ENCODE data around the gene GJD3. TPM values are rescaled to one million over a fixed set of nuclear protein-coding genes. Genes with fewer than 3 reads are reported as not detected.

The GJD3 gene
- total and polyA plus RNA-seq, 9 of the 15 experiments (the other 6 are each of a cell fraction or from before 2014, with no cell fraction given) = 0.17 to 0.38 TPM; not detected in 7

DNA sequence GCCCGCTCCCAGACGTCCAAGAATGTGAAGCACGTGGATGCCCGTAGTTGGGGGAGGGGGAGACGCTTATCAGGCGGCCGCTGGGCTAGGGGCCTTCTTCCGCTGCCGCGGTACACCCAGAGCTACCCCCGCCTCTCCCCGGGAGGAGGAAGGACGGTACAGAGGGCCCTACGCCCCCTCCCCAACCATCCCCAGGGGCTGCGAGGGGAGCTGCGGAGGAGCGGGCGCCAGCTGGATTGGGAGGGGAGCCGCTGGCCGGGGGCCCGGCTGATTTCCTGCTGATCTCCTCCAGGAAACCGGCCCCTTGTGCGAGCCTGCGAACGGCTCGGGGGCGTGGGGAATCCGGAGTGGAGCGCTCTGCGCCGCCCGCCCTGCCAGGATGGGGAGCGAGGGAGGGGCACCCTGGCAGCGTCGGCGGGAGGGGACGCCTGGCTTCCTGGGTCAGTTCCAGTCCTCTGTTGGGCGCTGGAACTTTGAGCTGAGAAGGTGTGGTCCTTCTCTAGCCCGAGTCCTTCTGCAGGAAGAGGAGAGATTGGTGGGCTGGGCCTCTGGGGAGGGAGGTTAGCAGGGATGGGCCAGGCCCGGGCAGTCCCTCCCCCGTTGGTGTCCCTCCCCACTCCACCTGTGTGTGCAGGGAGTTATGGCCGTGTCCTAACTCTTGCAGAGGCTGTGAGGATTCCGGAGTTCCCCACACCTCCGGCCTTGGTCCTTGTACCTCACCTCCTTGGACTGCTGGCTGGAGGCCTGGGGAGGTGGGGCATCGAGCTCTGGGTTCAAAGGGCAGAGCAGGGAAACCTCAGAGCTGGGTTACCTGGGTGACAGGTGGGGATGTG, 19.2 kb downstream of the GJD3 start (continued):
- TF ChIP-seq FOXK1 (CRISPR knock-in tag; IDR thresholded peaks at IDR 0.05; ENCODE audit: borderline replicate concordance) = no peak
- no peak for TF ChIP-seq KLF6 (CRISPR knock-in tag; IDR thresholded peaks at IDR 0.05; ENCODE audit: borderline replicate concordance)
- no peak for TF ChIP-seq THRAP3 (IDR thresholded peaks at IDR 0.05; ENCODE audit: borderline replicate concordance)
- TF ChIP-seq, protein P1, sequence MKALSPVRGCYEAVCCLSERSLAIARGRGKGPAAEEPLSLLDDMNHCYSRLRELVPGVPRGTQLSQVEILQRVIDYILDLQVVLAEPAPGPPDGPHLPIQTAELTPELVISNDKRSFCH (CRISPR knock-in tag; IDR thresholded peaks at IDR 0.05) = no peak
- TF ChIP-seq, protein P1 (tag; IDR thresholded peaks at IDR 0.05) = no peak
- TF ChIP-seq, protein P2, sequence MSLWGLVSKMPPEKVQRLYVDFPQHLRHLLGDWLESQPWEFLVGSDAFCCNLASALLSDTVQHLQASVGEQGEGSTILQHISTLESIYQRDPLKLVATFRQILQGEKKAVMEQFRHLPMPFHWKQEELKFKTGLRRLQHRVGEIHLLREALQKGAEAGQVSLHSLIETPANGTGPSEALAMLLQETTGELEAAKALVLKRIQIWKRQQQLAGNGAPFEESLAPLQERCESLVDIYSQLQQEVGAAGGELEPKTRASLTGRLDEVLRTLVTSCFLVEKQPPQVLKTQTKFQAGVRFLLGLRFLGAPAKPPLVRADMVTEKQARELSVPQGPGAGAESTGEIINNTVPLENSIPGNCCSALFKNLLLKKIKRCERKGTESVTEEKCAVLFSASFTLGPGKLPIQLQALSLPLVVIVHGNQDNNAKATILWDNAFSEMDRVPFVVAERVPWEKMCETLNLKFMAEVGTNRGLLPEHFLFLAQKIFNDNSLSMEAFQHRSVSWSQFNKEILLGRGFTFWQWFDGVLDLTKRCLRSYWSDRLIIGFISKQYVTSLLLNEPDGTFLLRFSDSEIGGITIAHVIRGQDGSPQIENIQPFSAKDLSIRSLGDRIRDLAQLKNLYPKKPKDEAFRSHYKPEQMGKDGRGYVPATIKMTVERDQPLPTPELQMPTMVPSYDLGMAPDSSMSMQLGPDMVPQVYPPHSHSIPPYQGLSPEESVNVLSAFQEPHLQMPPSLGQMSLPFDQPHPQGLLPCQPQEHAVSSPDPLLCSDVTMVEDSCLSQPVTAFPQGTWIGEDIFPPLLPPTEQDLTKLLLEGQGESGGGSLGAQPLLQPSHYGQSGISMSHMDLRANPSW (CRISPR knock-in tag; IDR thresholded peaks at IDR 0.05) = no peak
- TF ChIP-seq GTF2A2 (tag; IDR thresholded peaks at IDR 0.05) = no peak
- TF ChIP-seq ZNF121 (CRISPR knock-in tag; conservative IDR thresholded peaks at IDR 0.05) = no peak
- peak in 1 of 2 experiments; percentile 48; a peak in 1 of 4 replicates for TF ChIP-seq RCOR1 (IDR thresholded peaks at IDR 0.05; ENCODE audit: borderline replicate concordance in 1 of 2, low read depth in 2 of 2, low read length in 2 of 2)
- peak; percentile 78 for TF ChIP-seq PCBP1 (IDR thresholded peaks at IDR 0.05; ENCODE audit: low read depth, low read length, poor library complexity, severe bottlenecking)
- TF ChIP-seq ZEB2 (IDR thresholded peaks at IDR 0.05) = 0 out of 2 replicates have a peak, but pooled peaks have one; percentile 38
- TF ChIP-seq ZNF780A (CRISPR knock-in tag; IDR thresholded peaks at IDR 0.05) = no peak
- TF ChIP-seq, protein P3, sequence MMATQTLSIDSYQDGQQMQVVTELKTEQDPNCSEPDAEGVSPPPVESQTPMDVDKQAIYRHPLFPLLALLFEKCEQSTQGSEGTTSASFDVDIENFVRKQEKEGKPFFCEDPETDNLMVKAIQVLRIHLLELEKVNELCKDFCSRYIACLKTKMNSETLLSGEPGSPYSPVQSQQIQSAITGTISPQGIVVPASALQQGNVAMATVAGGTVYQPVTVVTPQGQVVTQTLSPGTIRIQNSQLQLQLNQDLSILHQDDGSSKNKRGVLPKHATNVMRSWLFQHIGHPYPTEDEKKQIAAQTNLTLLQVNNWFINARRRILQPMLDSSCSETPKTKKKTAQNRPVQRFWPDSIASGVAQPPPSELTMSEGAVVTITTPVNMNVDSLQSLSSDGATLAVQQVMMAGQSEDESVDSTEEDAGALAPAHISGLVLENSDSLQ (IDR thresholded peaks at IDR 0.05) = no peak
- TF ChIP-seq NR1H2 (CRISPR knock-in tag; IDR thresholded peaks at IDR 0.05) = no peak
- TF ChIP-seq SMARCC2 (IDR thresholded peaks at IDR 0.05; ENCODE audit: low read depth) = no peak
- no peak for TF ChIP-seq SMARCA4 (IDR thresholded peaks at IDR 0.05)
- no peak for TF ChIP-seq ZNF41 (CRISPR knock-in tag; conservative IDR thresholded peaks at IDR 0.05)
- TF ChIP-seq AFF4 (CRISPR knock-in tag; IDR thresholded peaks at IDR 0.05) = no peak
- TF ChIP-seq HLTF (IDR thresholded peaks at IDR 0.05) = no peak
- TF ChIP-seq EGR1 (conservative IDR thresholded peaks at IDR 0.05) = peak; percentile 31
- no peak for TF ChIP-seq IFI16 (CRISPR knock-in tag; IDR thresholded peaks at IDR 0.05)
- no peak for TF ChIP-seq ZNF174 (CRISPR knock-in tag; IDR thresholded peaks at IDR 0.05)
- no peak for TF ChIP-seq SUPT5H (IDR thresholded peaks at IDR 0.05)

All from K562 (cell line).